Measurements from ENCODE around the gene TPP1. TPM values are rescaled to one million over a fixed set of nuclear protein-coding genes. Genes with fewer than 3 reads are reported as not detected.

TPP1 gene
- total RNA-seq, 4 donors from 2014 or later = 51.3 to 97.3 (median 69.1) TPM

DNA sequence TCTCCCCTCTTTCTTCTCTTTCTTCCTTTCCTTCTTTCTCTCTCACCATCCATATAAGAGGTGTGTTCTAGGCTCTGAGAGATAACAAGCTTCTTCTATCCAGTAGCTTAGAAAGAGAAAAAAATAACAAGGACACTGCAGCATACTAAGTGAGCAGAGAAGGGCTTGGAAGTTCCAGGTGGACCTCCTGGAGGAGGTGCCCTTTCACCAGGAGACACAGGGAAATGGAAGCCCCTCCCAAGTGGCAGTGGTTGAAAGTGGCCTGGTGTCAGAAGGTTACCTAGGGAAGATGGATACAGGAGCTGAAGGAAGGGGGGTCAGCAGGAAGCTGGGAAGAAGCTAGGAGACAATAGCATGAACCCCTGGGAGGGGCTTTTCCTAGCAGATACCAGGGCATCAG lies 30.9 kb upstream of the TPP1 start:
- no peak overlapping the region for H3K4me3 ChIP-seq (replicated peaks in 1 of 3)
- DNase-seq = no peak
- no peaks in the 10 kb centered on the region for H3K27me3 ChIP-seq
- intact Hi-C loops (cut with DNase I) = no loop called here
- no peak overlapping the region for H3K27ac ChIP-seq
- H3K4me1 ChIP-seq = peaks cover 0 to 16% of the 10 kb centered on the region in 2 donors
- H3K9me3 ChIP-seq = no peaks in the 10 kb centered on the region
- no peaks in the 10 kb centered on the region for H3K36me3 ChIP-seq
- TF ChIP-seq CTCF (IDR thresholded peaks at IDR 0.05) (no peak), POLR2A (IDR thresholded peaks at IDR 0.05) (no peak)

DNA sequence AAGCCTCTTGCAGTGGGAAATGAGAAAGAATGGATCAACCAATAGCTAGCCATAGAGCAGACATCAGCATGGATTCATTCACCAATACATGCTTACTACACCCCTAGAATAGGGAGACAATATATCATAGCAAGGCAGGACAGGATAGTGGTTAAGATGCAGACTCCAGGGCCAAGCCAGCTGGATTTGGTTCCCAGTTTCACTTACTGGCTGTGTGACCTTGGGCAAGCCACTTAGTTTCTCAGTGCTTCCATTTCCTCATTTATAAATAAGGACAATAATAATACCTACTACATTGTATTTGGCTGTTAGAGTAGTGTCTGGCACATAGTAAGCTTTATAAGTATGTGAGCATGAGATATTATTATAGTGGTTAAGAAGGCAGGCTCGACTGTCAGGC lies 29.3 kb upstream of the TPP1 start:
- 63 to 69% methylated on average over 1 of the region's 1 CpG for WGBS, 2 donors
- Histone ChIP-seq H3K27me3 (no peaks in the 10 kb centered on the region), H3K4me1 (peaks cover 0 to 16% of the 10 kb centered on the region in 2 donors), H3K27ac (no peak overlapping the region), H3K36me3 (no peaks in the 10 kb centered on the region), H3K9me3 (no peaks in the 10 kb centered on the region), H3K4me3 (replicated peaks in 1 of 3) (no peak overlapping the region)
- TF ChIP-seq CTCF (IDR thresholded peaks at IDR 0.05) (no peak), POLR2A (IDR thresholded peaks at IDR 0.05) (no peak)
- intact Hi-C loops (cut with DNase I) = no loop called here
- no peak for DNase-seq

DNA sequence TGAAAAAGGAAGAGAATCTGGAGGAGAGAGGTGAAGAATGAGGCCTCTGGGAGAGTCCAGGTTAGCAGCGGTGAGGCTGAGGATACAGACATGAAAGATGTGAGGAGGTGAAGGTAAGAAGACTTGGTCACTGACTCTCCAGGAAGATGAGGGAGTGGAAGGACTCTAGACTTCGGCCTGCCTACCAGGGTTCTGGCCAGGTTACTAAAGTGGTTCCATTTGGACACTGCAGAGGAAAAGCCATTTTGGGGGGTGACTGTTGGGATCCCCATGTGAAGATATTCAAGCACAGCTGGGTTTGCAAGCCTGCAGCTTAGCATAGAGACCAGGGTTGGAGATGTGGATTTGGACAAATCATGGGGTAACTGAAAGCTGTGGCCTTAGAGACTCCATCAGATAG lies 28.6 kb upstream of the TPP1 start:
- intact Hi-C loops (cut with DNase I) = no loop called here
- H3K27ac ChIP-seq = peak overlapping the region in 2 of 3 donors; percentile 42 to 68
- no peak for DNase-seq
- WGBS, 2 donors = 89 to 92% methylated on average over 2 of the region's 2 CpGs
- peaks cover 0 to 16% of the 10 kb centered on the region in 2 donors for H3K4me1 ChIP-seq
- H3K27me3 ChIP-seq = no peaks in the 10 kb centered on the region
- no peak overlapping the region for H3K4me3 ChIP-seq (replicated peaks in 1 of 3)
- no peaks in the 10 kb centered on the region for H3K9me3 ChIP-seq
- TF ChIP-seq POLR2A (IDR thresholded peaks at IDR 0.05) (no peak), CTCF (IDR thresholded peaks at IDR 0.05) (no peak)
- H3K36me3 ChIP-seq = no peaks in the 10 kb centered on the region

DNA sequence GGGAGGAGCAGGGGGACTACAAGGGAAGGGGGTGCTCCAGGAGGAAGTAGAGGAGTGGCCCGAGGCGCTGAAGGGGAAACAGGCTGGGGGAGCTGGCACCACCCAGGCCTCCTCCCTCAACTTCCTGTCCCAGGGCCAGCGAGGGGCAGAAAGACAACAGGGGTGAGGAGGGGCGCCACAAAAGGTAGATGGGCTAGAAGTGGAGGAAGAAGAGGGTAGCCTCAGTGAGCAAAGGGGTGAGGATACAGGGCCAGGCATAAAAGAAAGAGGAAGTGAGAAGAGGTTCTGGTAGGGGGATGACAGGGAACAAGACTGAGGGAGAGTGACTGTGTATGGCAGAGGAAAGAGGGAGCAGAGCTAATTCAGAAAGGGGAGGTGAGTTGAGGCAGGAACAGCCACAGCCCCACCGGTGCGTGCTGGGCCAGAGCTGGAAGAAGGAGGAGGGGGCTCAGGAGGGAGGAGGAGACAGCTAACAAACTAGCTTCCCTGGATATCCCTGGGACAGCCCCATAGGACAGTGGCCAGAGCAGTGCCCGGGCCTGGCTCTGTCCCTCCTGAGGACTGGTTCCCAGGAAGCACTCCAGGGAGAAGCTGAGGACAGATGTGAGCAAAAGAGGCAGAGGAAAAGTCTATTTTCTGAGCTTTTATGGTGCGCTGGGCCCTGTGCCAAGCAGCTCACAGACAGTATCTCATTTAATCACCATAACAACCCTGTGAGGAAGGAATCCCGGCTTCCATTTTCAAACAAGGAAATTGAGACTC lies 27.9 kb upstream of the TPP1 start:
- TF ChIP-seq CTCF (IDR thresholded peaks at IDR 0.05) (no peak), POLR2A (IDR thresholded peaks at IDR 0.05) (no peak)
- Histone ChIP-seq H3K27me3 (no peaks in the 10 kb centered on the region), H3K36me3 (no peaks in the 10 kb centered on the region), H3K4me3 (replicated peaks in 1 of 3) (no peak overlapping the region), H3K9me3 (no peaks in the 10 kb centered on the region), H3K4me1 (peaks cover 0 to 16% of the 10 kb centered on the region in 2 donors), H3K27ac (peak overlapping the region in 2 of 3 donors; percentile 42 to 68)
- 49 to 51% methylated on average over 9 of the region's 9 CpGs for WGBS, 2 donors
- intact Hi-C loops (cut with DNase I) = no loop called here
- DNase-seq = no peak

GRCh38 chr11:6646576-6646917 lies 27.3 kb upstream of the TPP1 start:
- Histone ChIP-seq H3K4me1 (peaks cover 0 to 16% of the 10 kb centered on the region in 2 donors), H3K9me3 (no peaks in the 10 kb centered on the region), H3K36me3 (no peaks in the 10 kb centered on the region), H3K27me3 (no peaks in the 10 kb centered on the region), H3K4me3 (replicated peaks in 1 of 3) (no peak overlapping the region), H3K27ac (peak overlapping the region in 2 of 3 donors; percentile 42 to 68)
- 49 to 68% methylated on average over 3 of the region's 3 CpGs for WGBS, 2 donors
- TF ChIP-seq POLR2A (IDR thresholded peaks at IDR 0.05) = no peak
- TF ChIP-seq CTCF (IDR thresholded peaks at IDR 0.05) = no peak
- intact Hi-C loops (cut with DNase I) = no loop called here
- no peak for DNase-seq

All from thyroid gland (tissue), 4 donors.